ENCODE data around the gene FMN2. TPM values are rescaled to one million over a fixed set of nuclear protein-coding genes. Genes with fewer than 3 reads are reported as not detected.

The FMN2 gene
- polyA plus RNA-seq, 3 donors = not detected

GRCh38 chr1:240295811-240296210 lies 204.1 kb downstream of the FMN2 start:
- Histone ChIP-seq H3K36me3 (replicated peaks in 1 of 2; ENCODE audit: control insufficient read depth in 1 of 2, insufficient read depth in 2 of 2, low read length in 2 of 2) (no peaks in the 10 kb centered on the region), H2AFZ (ENCODE audit: insufficient read depth, low read depth, low read length, poor library complexity, severe bottlenecking) (no peak overlapping the region), H3K4me2 (replicated peaks; ENCODE audit: extremely low read depth, low read length, poor library complexity, severe bottlenecking) (no peak overlapping the region), H3K79me2 (ENCODE audit: insufficient read depth, low read length) (no peaks in the 10 kb centered on the region), H3K4me1 (ENCODE audit: control insufficient read depth in 1 of 2, insufficient read depth in 2 of 2, low read length in 2 of 2) (no peaks in the 10 kb centered on the region), H3K27me3 (ENCODE audit: control insufficient read depth in 2 of 2, insufficient read depth in 2 of 2, low read length in 2 of 2) (no peaks in the 10 kb centered on the region), H4K20me1 (ENCODE audit: insufficient read depth, low read length) (no peaks in the 10 kb centered on the region), H3K9me3 (replicated peaks in 1 of 2; ENCODE audit: control insufficient read depth in 1 of 2, insufficient read depth in 1 of 2, low read length in 2 of 2) (peaks cover 0 to 2% of the 10 kb centered on the region in 2 donors), H3K9ac (ENCODE audit: insufficient read depth, low read length, poor library complexity, severe bottlenecking) (no peak overlapping the region), H3K27ac (ENCODE audit: low read depth in 1 of 2, low read length in 2 of 2) (no peak overlapping the region), H3K4me3 (replicated peaks in 1 of 3; ENCODE audit: low read depth in 2 of 3, low read length in 3 of 3) (no peak overlapping the region)
- H3K27me3 Mint-ChIP-seq (ENCODE audit: low read depth in 3 of 3) = no peaks in the 10 kb centered on the region
- WGBS (ENCODE audit: insufficient coverage) = no CpG with 5 or more reads among the region's 2 CpGs
- H3K27ac Mint-ChIP-seq = no peak overlapping the region
- peaks cover 0 to 7% (median 0%) of the 10 kb centered on the region in 7 donors for H3K9me3 Mint-ChIP-seq
- no peaks in the 10 kb centered on the region for H3K36me3 Mint-ChIP-seq
- H3K4me1 Mint-ChIP-seq = no peaks in the 10 kb centered on the region
- TF ChIP-seq CTCF (IDR thresholded peaks at IDR 0.05) = no peak
- no peak for DNase-seq
- intact Hi-C loops (cut with micrococcal nuclease) = no loop called here
- no peak overlapping the region for H3K4me3 Mint-ChIP-seq

GRCh38 chr1:240304466-240304865 lies 212.8 kb downstream of the FMN2 start:
- Histone ChIP-seq H3K79me2 (ENCODE audit: insufficient read depth, low read length) (no peaks in the 10 kb centered on the region), H3K4me1 (ENCODE audit: control insufficient read depth in 1 of 2, insufficient read depth in 2 of 2, low read length in 2 of 2) (no peaks in the 10 kb centered on the region), H3K4me3 (replicated peaks in 1 of 3; ENCODE audit: low read depth in 2 of 3, low read length in 3 of 3) (no peak overlapping the region), H3K27me3 (ENCODE audit: control insufficient read depth in 2 of 2, insufficient read depth in 2 of 2, low read length in 2 of 2) (no peaks in the 10 kb centered on the region), H3K36me3 (replicated peaks in 1 of 2; ENCODE audit: control insufficient read depth in 1 of 2, insufficient read depth in 2 of 2, low read length in 2 of 2) (no peaks in the 10 kb centered on the region), H3K27ac (ENCODE audit: low read depth in 1 of 2, low read length in 2 of 2) (no peak overlapping the region), H3K9me3 (replicated peaks in 1 of 2; ENCODE audit: control insufficient read depth in 1 of 2, insufficient read depth in 1 of 2, low read length in 2 of 2) (peaks cover 0 to 9% of the 10 kb centered on the region in 2 donors), H3K4me2 (replicated peaks; ENCODE audit: extremely low read depth, low read length, poor library complexity, severe bottlenecking) (no peak overlapping the region), H4K20me1 (ENCODE audit: insufficient read depth, low read length) (no peaks in the 10 kb centered on the region), H2AFZ (ENCODE audit: insufficient read depth, low read depth, low read length, poor library complexity, severe bottlenecking) (no peak overlapping the region), H3K9ac (ENCODE audit: insufficient read depth, low read length, poor library complexity, severe bottlenecking) (no peak overlapping the region)
- DNase-seq = no peak
- Mint-ChIP-seq H3K4me3 (no peak overlapping the region), H3K4me1 (no peaks in the 10 kb centered on the region), H3K27ac (no peak overlapping the region), H3K36me3 (no peaks in the 10 kb centered on the region), H3K9me3 (peaks cover 2 to 6% (median 5%) of the 10 kb centered on the region in 7 donors), H3K27me3 (ENCODE audit: low read depth in 3 of 3) (peaks cover 0 to 5% (median 0%) of the 10 kb centered on the region in 3 donors)
- TF ChIP-seq CTCF (IDR thresholded peaks at IDR 0.05) = no peak
- WGBS (ENCODE audit: insufficient coverage) = 67% methylated on average over 1 of the region's 5 CpGs
- intact Hi-C loops (cut with micrococcal nuclease) = no loop called here
